Measurements from ENCODE around the gene HDAC4. TPM values are rescaled to one million over a fixed set of nuclear protein-coding genes. Genes with fewer than 3 reads are reported as not detected.

HDAC4 gene
- total and polyA plus RNA-seq, 9 of the 15 experiments (the other 6 are each of a cell fraction or from before 2014, with no cell fraction given), result 0.11 to 20.2 (median 4.0) TPM

DNA sequence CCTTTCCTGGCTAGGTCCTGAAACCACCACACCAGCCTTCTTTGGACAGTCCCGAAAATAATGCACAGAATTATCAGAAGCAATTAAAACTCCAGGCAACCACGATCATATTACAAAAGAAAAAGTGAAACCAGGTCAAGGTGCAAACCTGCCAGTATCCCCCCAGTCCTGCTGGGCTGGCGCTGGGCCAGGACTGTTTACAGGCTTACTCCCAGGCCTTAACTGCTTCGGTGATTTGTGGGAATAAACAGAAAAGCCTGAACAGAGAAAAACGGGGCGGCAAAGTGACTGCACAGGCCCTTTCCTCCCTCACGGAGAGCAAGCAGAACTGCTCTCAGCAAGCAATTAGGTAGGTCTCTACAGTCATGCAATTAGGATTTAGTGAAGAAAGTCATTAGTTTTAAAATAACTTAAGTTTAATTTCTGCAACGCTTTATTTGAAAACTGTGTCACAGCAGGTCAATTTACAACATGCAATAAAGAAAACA lies 1.3 kb downstream of the HDAC4 start:
- ChIA-PET POLR2A (no interaction called here), CTCF (ENCODE audit: low intra/inter-chr PET ratio) (interaction anchor here (1.2 kb wide), 1 partner anchor 132 kb away, joined by 3 read pairs; no protein-coding TSS in a partner anchor)
- TF ChIP-seq YY1 (IDR thresholded peaks at IDR 0.05; ENCODE audit: borderline replicate concordance in 1 of 3, control insufficient read depth in 1 of 3, extremely low read depth in 1 of 3, insufficient read depth in 3 of 3, insufficient read length in 1 of 3, insufficient replicate concordance in 2 of 3, low read depth in 1 of 3, low read length in 2 of 3), result no peak
- TF ChIP-seq NFIC (IDR thresholded peaks at IDR 0.05), result peak; percentile 92
- no peak for TF ChIP-seq ZKSCAN1 (IDR thresholded peaks at IDR 0.05; ENCODE audit: low read depth, low read length)
- H3K9ac ChIP-seq (ENCODE audit: insufficient read depth in 1 of 2, low read depth in 2 of 2, low read length in 2 of 2), result peak overlapping the region; percentile 32 to 90
- peaks cover 4% of the 10 kb centered on the region; the same call in 1 of the 2 replicates for H4K20me1 ChIP-seq (replicated peaks; ENCODE audit: control insufficient read depth, insufficient read depth, low read length)
- H3K9me1 ChIP-seq (ENCODE audit: control insufficient read depth, insufficient read depth, low read length), result no peaks in the 10 kb centered on the region
- BruUV-seq (replicated peaks), result TSS peak; percentile 75
- no peak overlapping the region for H3K27ac ChIP-seq (ENCODE audit: extremely low read depth, low read depth, low read length)
- H2AFZ ChIP-seq (ENCODE audit: low read depth, low read length), result no peak overlapping the region
- in situ Hi-C loops (cut with MboI), result no loop called here
- peaks cover 3 to 15% of the 10 kb centered on the region in 2 experiments; a peak in 4 of 5 replicates for H3K4me1 ChIP-seq (replicated peaks in 1 of 2; ENCODE audit: control insufficient read depth in 2 of 2, insufficient read depth in 2 of 2, low read length in 2 of 2)
- H3K79me2 ChIP-seq (ENCODE audit: control insufficient read depth, insufficient read depth, low read length), result peaks cover 51% of the 10 kb centered on the region
- DNase-seq (ENCODE audit: extremely low read depth in 1 of 4, low spot score in 3 of 4) (peak in 2 of 4 experiments; percentile 10 to 51), ATAC-seq (no peak), FAIRE-seq (peak; percentile 44)
- no peaks in the 10 kb centered on the region for H3K9me3 ChIP-seq (replicated peaks; ENCODE audit: control insufficient read depth, insufficient read depth, low read depth, low read length)
- H3K36me3 ChIP-seq (ENCODE audit: control insufficient read depth, insufficient read depth, low read length), result no peaks in the 10 kb centered on the region
- H3K4me3 ChIP-seq, result peak overlapping the region; percentile 53
- WGBS (ENCODE audit: insufficient coverage, low coverage, missing lambda C conversion rate), result 2% methylated on average over 8 of the region's 8 CpGs
- H3K4me2 ChIP-seq (ENCODE audit: insufficient read depth, low read length), result peak overlapping the region; percentile 61
- intact Hi-C loops (cut with micrococcal nuclease), result loop anchor here (5.0 to 10.0 kb wide), 2 partner anchors 75 to 132 kb away; no protein-coding TSS in a partner anchor
- no peaks in the 10 kb centered on the region for H3K27me3 ChIP-seq (ENCODE audit: control insufficient read depth in 2 of 2, insufficient read depth in 2 of 2, low read length in 2 of 2)

- H3K4me2 ChIP-seq (ENCODE audit: insufficient read depth, low read length), result no peak overlapping the region
- no peaks in the 10 kb centered on the region for H3K27me3 ChIP-seq (ENCODE audit: control insufficient read depth in 2 of 2, insufficient read depth in 2 of 2, low read length in 2 of 2)
- H3K9me3 ChIP-seq (replicated peaks; ENCODE audit: control insufficient read depth, insufficient read depth, low read depth, low read length), result no peaks in the 10 kb centered on the region
- FAIRE-seq, result no peak
- intact Hi-C loops (cut with micrococcal nuclease) (loop anchor here (5.0 to 10.0 kb wide), 2 partner anchors 74 to 131 kb away; no protein-coding TSS in a partner anchor), in situ Hi-C loops (cut with MboI) (no loop called here)
- ChIA-PET POLR2A (interaction anchor here (0.5 to 1.1 kb wide), 2 partner anchors 47 to 123 kb away, joined by 3 to 4 read pairs; no protein-coding TSS in a partner anchor), CTCF (ENCODE audit: low intra/inter-chr PET ratio) (no interaction called here)
- H3K9me1 ChIP-seq (ENCODE audit: control insufficient read depth, insufficient read depth, low read length), result no peaks in the 10 kb centered on the region
- no peak overlapping the region for H3K27ac ChIP-seq (ENCODE audit: extremely low read depth, low read depth, low read length)
- WGBS (ENCODE audit: insufficient coverage, low coverage, missing lambda C conversion rate), result 80% methylated on average over 6 of the region's 10 CpGs
- no peak for ATAC-seq
- peaks cover 3 to 15% of the 10 kb centered on the region in 2 experiments; a peak in 4 of 5 replicates for H3K4me1 ChIP-seq (replicated peaks in 1 of 2; ENCODE audit: control insufficient read depth in 2 of 2, insufficient read depth in 2 of 2, low read length in 2 of 2)
- no TSS peak for BruUV-seq (replicated peaks)
- peaks cover 56% of the 10 kb centered on the region for H3K79me2 ChIP-seq (ENCODE audit: control insufficient read depth, insufficient read depth, low read length)
- H3K4me3 ChIP-seq, result no peak overlapping the region
- H3K9ac ChIP-seq (ENCODE audit: insufficient read depth in 1 of 2, low read depth in 2 of 2, low read length in 2 of 2), result no peak overlapping the region
- DNase-seq (ENCODE audit: extremely low read depth in 1 of 4, low spot score in 3 of 4), result no peak
- no peaks in the 10 kb centered on the region for H3K36me3 ChIP-seq (ENCODE audit: control insufficient read depth, insufficient read depth, low read length)
- H4K20me1 ChIP-seq (replicated peaks; ENCODE audit: control insufficient read depth, insufficient read depth, low read length), result peaks cover 4% of the 10 kb centered on the region; the same call in 1 of the 2 replicates
- H2AFZ ChIP-seq (ENCODE audit: low read depth, low read length), result no peak overlapping the region
- TF ChIP-seq ZNF609 (CRISPR knock-in tag; IDR thresholded peaks at IDR 0.05; ENCODE audit: borderline replicate concordance) (no peak), LCOR (CRISPR knock-in tag; IDR thresholded peaks at IDR 0.05) (no peak), PRPF4 (IDR thresholded peaks at IDR 0.05; ENCODE audit: insufficient read depth, low read depth, low read length, poor library complexity, severe bottlenecking) (no peak), GTF2A2 (tag; IDR thresholded peaks at IDR 0.05) (no peak), HMG20B (CRISPR knock-in tag; IDR thresholded peaks at IDR 0.05) (no peak), SP2 (IDR thresholded peaks at IDR 0.05; ENCODE audit: extremely low read depth, low read depth, low read length, poor library complexity, severe bottlenecking) (no peak), ZNF668 (CRISPR knock-in tag; IDR thresholded peaks at IDR 0.05) (no peak)
Measured at GRCh38 chr2:239398521-239398921, 2.3 kb downstream of the HDAC4 start.
